Dendritic cell treated with granulocyte-macrophage colony-stimulating factor and Interleukin-4, amounts not matched to agents 40 ng/mL and 50 ng/mL, for 4 days (primary cell): ENCODE results near the gene DEPDC5.
"Not testable (repeated sequence)": the region's sequence is repeated elsewhere in the genome, so short reads cannot be mapped to it uniquely, and the experiment has no call there.

Source experiments
- H3K27ac Mint-ChIP-seq: one replicate; pipeline ENCODE4 v1.8.0; 2022; ENCODE audit warnings: mild to moderate bottlenecking, mixed read lengths
- H3K27me3 Mint-ChIP-seq: one replicate; pipeline ENCODE4 v1.8.0; 2022; ENCODE audit warnings: mild to moderate bottlenecking, mixed read lengths
- H3K36me3 Mint-ChIP-seq: one replicate; pipeline ENCODE4 v1.8.0; 2022; ENCODE audit warnings: low read depth, mixed read lengths
- H3K4me1 Mint-ChIP-seq: one replicate; pipeline ENCODE4 v1.8.0; 2022; ENCODE audit warnings: low read depth, mixed read lengths
- H3K4me3 Mint-ChIP-seq: one replicate; pipeline ENCODE4 v1.8.0; 2022; ENCODE audit warnings: mild to moderate bottlenecking, moderate library complexity, mixed read lengths
- H3K9me3 Mint-ChIP-seq: one replicate; pipeline ENCODE4 v1.8.0; 2022; ENCODE audit warnings: mixed read lengths
- intact Hi-C: fragments of 100-400 bp; cut with micrococcal nuclease; formaldehyde crosslinking; loops from one replicate; pipeline ENCODE4 v1.15.0; 2022

DEPDC5 gene

DNA sequence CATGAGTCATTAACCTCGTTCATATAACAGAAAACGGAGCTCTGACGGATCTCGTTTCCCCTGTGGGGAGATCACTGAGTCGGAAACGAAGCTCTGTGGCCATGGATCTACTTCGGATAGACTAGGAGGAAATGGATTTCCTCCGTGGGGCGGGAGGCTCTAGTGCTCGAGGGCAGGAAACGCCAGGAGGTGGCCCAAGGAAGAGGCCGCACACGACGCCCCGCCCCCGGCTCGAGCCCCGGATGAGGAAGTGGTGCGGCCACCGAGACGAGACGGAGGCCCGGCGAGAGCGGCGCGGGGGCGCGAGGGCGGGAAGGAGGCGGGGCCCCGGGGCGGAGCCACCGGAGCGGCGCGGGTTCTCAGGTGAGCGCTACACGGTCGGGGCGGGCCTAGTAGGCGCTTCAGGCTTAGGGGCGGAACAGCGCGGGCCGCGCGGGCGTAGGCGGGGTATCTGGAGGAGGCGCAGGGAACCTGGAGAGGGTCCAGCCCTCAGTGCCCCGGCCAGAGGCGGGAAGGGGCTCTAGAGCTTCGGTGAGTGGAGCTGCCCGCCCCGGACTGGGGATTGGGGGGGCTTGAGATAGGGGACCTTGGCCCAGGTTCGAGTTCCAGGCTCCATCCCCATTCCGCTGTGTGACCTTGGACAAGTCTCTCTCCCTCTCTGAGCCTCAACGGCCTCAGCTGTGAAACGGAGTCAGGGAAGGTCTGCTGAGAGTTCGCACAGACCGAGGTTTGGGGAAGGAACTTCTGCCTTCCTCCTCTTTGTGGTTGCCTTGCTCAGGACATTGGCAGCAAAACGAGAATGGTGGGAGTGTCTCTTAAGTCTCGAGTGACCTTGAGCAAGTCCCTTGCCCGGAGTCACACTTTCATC, at the start of gene DEPDC5:
TSS of gene DEPDC5 (plus strand) at position 386 of the 868 bp plus-strand sequence. CDS start 903 bp downstream, outside the sequence.
- intact Hi-C loops = loop anchor here (5.0 kb wide), 1 partner anchor 92 kb away; the partner anchor contains the start of gene PISD
- H3K27ac Mint-ChIP-seq = peak within 1 kb of the TSS; percentile 97

GRCh38 chr22:31707519-31707918, 46.3 kb upstream of the DEPDC5 start:
- no peaks in the 10 kb centered on the region for H3K9me3 Mint-ChIP-seq
- no peaks in the 10 kb centered on the region for H3K27me3 Mint-ChIP-seq
- intact Hi-C loops = no loop called here
- H3K36me3 Mint-ChIP-seq = peaks cover 95% of the 10 kb centered on the region
- H3K4me1 Mint-ChIP-seq = peaks cover 17% of the 10 kb centered on the region
- no peak overlapping the region for H3K27ac Mint-ChIP-seq
- H3K4me3 Mint-ChIP-seq = no peak overlapping the region

More for the DNA sequence above, at the start of gene DEPDC5:
- Mint-ChIP-seq H3K4me1 (peaks cover 48% of the 10 kb centered on the region), H3K9me3 (no peaks in the 10 kb centered on the region), H3K4me3 (peak within 1 kb of the TSS; percentile 85), H3K27me3 (no peaks in the 10 kb centered on the region), H3K36me3 (peaks cover 40% of the 10 kb centered on the region)

DNA sequence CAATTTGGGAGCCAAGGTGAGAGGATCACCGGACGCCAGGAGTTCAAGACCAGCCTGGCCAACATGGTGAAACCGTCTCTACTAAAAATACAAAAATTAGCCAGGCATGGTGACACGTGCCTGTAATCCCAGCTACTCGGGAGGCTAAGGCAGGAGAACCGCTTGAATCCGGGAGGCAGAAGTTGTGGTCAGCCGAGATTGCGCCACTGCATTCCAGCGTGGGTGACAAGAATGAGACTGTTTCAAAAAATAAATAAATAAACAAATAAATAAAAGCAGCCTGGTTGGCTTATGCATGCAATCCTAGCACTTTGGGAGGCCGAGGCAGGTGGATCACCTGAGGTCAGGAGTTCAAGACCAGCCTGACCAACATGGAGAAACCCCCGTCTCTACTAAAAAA, 42.6 kb upstream of the DEPDC5 start:
- H3K4me3 Mint-ChIP-seq, intact Hi-C loops, H3K27me3 Mint-ChIP-seq, H3K27ac Mint-ChIP-seq, H3K9me3 Mint-ChIP-seq: not testable (repeated sequence)
- Mint-ChIP-seq H3K36me3 (peaks cover 97% of the 10 kb centered on the region), H3K4me1 (peaks cover 30% of the 10 kb centered on the region)

DNA sequence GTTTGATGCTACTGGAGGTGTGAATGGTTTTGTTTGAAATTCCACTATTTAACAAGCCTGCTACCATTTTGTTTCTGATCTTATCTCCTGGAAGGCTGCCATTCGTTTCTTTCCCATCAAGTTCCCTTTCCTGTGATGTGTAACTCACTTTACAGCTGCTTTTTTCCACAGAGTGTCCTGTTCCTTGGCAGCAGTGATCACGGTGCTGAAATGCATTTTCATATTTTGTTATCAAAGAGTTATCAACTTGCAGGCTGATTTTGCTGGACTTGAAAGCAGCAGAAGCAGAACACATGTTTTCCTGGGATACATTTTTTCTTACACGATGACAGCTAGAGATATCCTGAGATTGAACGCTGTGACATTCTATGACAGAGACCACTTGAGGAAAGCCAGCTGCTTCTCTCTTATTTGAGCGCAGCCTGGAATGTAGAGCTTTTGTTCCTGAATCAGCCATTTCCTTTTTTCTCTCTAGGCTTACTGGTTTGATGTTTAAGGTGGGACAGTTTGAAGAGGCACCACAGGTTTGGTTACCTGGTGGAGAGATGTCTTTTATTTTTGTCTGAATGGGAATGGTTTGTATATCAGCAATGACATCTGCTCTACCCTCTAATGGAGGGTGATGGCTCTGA, 38.6 kb upstream of the DEPDC5 start:
- H3K27ac Mint-ChIP-seq = no peak overlapping the region

GRCh38 chr22:31719850-31720471, 33.9 kb upstream of the DEPDC5 start:
- no peak overlapping the region for H3K27ac Mint-ChIP-seq
- no peaks in the 10 kb centered on the region for H3K9me3 Mint-ChIP-seq
- no peaks in the 10 kb centered on the region for H3K4me1 Mint-ChIP-seq
- no peak overlapping the region for H3K4me3 Mint-ChIP-seq
- intact Hi-C loops = no loop called here
- H3K36me3 Mint-ChIP-seq = peaks cover 98% of the 10 kb centered on the region
- H3K27me3 Mint-ChIP-seq = no peaks in the 10 kb centered on the region

More for the DNA sequence above, 38.6 kb upstream of the DEPDC5 start:
- H3K36me3 Mint-ChIP-seq = peaks cover 98% of the 10 kb centered on the region
- intact Hi-C loops = no loop called here
- no peaks in the 10 kb centered on the region for H3K27me3 Mint-ChIP-seq
- peaks cover 30% of the 10 kb centered on the region for H3K4me1 Mint-ChIP-seq
- H3K4me3 Mint-ChIP-seq = no peak overlapping the region
- no peaks in the 10 kb centered on the region for H3K9me3 Mint-ChIP-seq

DNA sequence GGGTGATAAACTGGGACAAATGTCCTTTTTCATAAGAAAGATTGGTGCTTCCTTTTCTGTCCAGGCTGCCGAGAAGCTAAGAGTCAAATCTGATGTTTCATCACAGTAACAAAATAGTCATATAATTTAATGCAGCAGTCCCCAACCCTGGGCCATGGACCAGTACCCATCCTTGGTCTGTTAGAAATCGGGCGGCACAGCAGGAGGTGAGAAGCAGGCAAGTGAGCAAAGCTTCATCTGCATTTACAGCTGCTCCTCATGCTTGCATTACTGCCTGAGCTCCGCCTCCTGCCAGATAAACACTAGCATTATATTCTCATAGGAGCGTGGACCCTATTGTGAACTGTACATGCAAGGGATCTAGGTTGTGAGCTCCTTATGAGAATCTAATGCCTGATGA, 30.1 kb upstream of the DEPDC5 start:
- intact Hi-C loops = no loop called here
- Mint-ChIP-seq H3K27ac (no peak overlapping the region), H3K9me3 (no peaks in the 10 kb centered on the region), H3K27me3 (no peaks in the 10 kb centered on the region), H3K36me3 (peaks cover 90% of the 10 kb centered on the region), H3K4me1 (no peaks in the 10 kb centered on the region), H3K4me3 (no peak overlapping the region)

DNA sequence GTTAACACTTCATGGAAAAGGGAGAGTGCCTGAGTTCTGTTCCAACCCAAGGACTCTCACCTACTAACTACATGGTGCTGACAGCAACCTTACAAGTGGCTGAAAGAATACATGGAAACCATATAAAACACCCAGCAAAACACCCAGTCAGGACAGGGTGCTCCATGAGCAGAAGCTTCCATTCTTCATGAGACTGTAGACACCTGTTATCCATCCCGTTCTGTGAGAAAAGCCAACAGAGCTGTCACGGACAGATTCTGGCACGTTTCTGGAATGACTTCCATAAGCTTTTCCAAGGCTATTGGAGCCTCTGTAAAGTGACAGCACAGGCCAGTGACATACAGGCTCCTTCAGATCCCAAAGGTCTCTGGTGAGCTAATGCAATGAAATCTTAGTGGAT, 27.1 kb upstream of the DEPDC5 start:
- no peaks in the 10 kb centered on the region for H3K9me3 Mint-ChIP-seq
- peaks cover 77% of the 10 kb centered on the region for H3K36me3 Mint-ChIP-seq
- H3K4me1 Mint-ChIP-seq = no peaks in the 10 kb centered on the region
- no peak overlapping the region for H3K27ac Mint-ChIP-seq
- H3K27me3 Mint-ChIP-seq = no peaks in the 10 kb centered on the region
- no peak overlapping the region for H3K4me3 Mint-ChIP-seq
- intact Hi-C loops = no loop called here

DNA sequence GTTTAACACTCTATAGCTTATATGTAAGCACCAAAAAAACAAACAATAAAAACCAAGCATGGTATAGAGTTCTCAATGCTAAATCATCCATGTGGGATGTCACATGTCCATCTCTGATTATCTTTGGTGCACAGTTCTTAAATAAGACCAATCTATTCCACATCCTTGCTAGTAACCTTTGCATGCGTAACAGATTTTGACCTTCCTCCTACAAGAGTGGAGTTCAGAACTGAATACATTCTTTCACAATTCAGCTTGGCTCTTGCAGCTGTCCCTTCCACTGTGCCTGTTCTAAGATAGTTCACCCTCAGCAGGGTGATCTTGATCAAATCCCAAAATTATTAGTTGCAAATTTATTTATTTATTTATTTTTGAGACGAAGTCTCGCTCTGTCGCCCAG, 25.0 kb upstream of the DEPDC5 start:
- H3K4me1 Mint-ChIP-seq = no peaks in the 10 kb centered on the region
- H3K4me3 Mint-ChIP-seq = no peak overlapping the region
- H3K27ac Mint-ChIP-seq = no peak overlapping the region
- intact Hi-C loops = no loop called here
- no peaks in the 10 kb centered on the region for H3K9me3 Mint-ChIP-seq
- peaks cover 73% of the 10 kb centered on the region for H3K36me3 Mint-ChIP-seq
- H3K27me3 Mint-ChIP-seq = no peaks in the 10 kb centered on the region

DNA sequence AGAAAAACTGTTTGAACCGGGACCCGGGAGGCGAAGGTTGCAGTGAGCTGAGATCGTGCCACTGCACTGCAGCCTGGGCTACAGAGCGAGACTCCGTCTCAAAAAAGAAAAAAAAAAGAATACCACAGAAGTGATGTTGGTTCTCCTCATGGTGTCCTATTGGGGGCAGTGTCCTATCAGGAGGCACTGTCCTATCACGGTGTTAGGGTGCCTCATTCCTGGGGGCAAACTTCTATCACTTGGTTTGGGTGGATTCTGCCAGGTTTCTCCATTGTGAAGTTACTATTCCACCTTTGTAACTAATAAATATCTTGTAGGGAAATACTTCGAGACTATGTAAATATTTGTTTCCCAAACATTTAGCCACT, 23.5 kb upstream of the DEPDC5 start:
- Mint-ChIP-seq H3K4me3 (no peak overlapping the region), H3K4me1 (no peaks in the 10 kb centered on the region), H3K9me3 (no peaks in the 10 kb centered on the region), H3K36me3 (peaks cover 72% of the 10 kb centered on the region), H3K27me3 (no peaks in the 10 kb centered on the region), H3K27ac (no peak overlapping the region)
- intact Hi-C loops = no loop called here

- H3K27me3 Mint-ChIP-seq = no peaks in the 10 kb centered on the region
- H3K4me1 Mint-ChIP-seq = no peaks in the 10 kb centered on the region
- H3K4me3 Mint-ChIP-seq = no peak overlapping the region
- H3K36me3 Mint-ChIP-seq = peaks cover 75% of the 10 kb centered on the region
- no peaks in the 10 kb centered on the region for H3K9me3 Mint-ChIP-seq
- H3K27ac Mint-ChIP-seq = no peak overlapping the region
- intact Hi-C loops = no loop called here
Observed at GRCh38 chr22:31732089-31732829, 21.6 kb upstream of the DEPDC5 start.

DNA sequence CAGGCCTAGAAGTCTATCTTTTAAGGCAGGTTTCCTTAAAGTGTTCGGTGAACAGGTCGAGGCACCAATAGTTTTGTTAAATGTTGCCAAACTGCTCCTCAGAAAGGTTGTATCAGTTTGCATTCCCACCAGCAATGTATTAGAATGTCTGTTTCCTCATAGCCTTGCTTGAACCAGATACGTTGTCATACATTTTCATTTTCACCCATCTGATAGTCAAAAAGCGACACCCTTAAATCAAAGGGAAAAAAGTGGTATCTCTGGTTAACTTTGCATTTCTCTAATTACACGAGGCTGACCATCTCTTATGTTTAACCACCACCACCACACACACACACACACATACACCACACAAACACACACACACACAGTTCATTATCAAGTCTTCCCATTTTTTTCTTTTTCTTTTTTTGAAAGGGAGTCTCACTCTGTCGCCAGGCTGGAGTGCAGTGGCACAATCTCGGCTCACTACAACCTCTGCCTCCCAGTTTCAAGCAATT, 20.2 kb upstream of the DEPDC5 start:
- no peaks in the 10 kb centered on the region for H3K27me3 Mint-ChIP-seq
- H3K36me3 Mint-ChIP-seq = peaks cover 79% of the 10 kb centered on the region
- peaks cover 9% of the 10 kb centered on the region for H3K4me1 Mint-ChIP-seq
- H3K9me3 Mint-ChIP-seq = no peaks in the 10 kb centered on the region
- intact Hi-C loops = no loop called here
- H3K27ac Mint-ChIP-seq = no peak overlapping the region
- no peak overlapping the region for H3K4me3 Mint-ChIP-seq

- Mint-ChIP-seq H3K36me3 (peaks cover 85% of the 10 kb centered on the region), H3K27me3 (no peaks in the 10 kb centered on the region), H3K27ac (no peak overlapping the region), H3K9me3 (no peaks in the 10 kb centered on the region), H3K4me1 (peaks cover 10% of the 10 kb centered on the region), H3K4me3 (no peak overlapping the region)
- intact Hi-C loops = no loop called here
Observed at GRCh38 chr22:31734512-31734911, 19.3 kb upstream of the DEPDC5 start.

GRCh38 chr22:31736458-31736857, 17.4 kb upstream of the DEPDC5 start:
- H3K4me3 Mint-ChIP-seq = no peak overlapping the region
- no peak overlapping the region for H3K27ac Mint-ChIP-seq
- H3K27me3 Mint-ChIP-seq = no peaks in the 10 kb centered on the region
- peaks cover 93% of the 10 kb centered on the region for H3K36me3 Mint-ChIP-seq
- H3K9me3 Mint-ChIP-seq = no peaks in the 10 kb centered on the region
- intact Hi-C loops = no loop called here
- peaks cover 22% of the 10 kb centered on the region for H3K4me1 Mint-ChIP-seq
